ENCODE data around the gene RSPRY1.
"Not testable (repeated sequence)": the region's sequence is repeated elsewhere in the genome, so short reads cannot be mapped to it uniquely, and the experiment has no call there.

Gene RSPRY1

GRCh38 chr16:57186872-57187854 is 1.0 kb downstream of the RSPRY1 start:
- DNase-seq: peak in 1 of 2 donors; percentile 21

GRCh38 chr16:57187902-57188710 is 2.0 kb downstream of the RSPRY1 start:
- DNase-seq: not testable (repeated sequence)

GRCh38 chr16:57188711-57189002 is 2.5 kb downstream of the RSPRY1 start:
- no peak for DNase-seq

GRCh38 chr16:57189527-57189926 is 3.4 kb downstream of the RSPRY1 start:
- not testable (repeated sequence) for DNase-seq

GRCh38 chr16:57190136-57190535 is 4.0 kb downstream of the RSPRY1 start:
- no peak for DNase-seq

- no peak for DNase-seq
Measured at GRCh38 chr16:57191056-57191571, 5.0 kb downstream of the RSPRY1 start.

GRCh38 chr16:57192146-57192545 is 6.0 kb downstream of the RSPRY1 start:
- DNase-seq: no peak

GRCh38 chr16:57192720-57193486 is 6.8 kb downstream of the RSPRY1 start:
- DNase-seq: no peak

- DNase-seq: no peak
Measured at GRCh38 chr16:57194512-57194911, 8.4 kb downstream of the RSPRY1 start.

GRCh38 chr16:57196286-57196685 is 10.2 kb downstream of the RSPRY1 start:
- no peak for DNase-seq

GRCh38 chr16:57196753-57197152 is 10.6 kb downstream of the RSPRY1 start:
- DNase-seq: no peak

- DNase-seq: not testable (repeated sequence)
Measured at GRCh38 chr16:57200321-57200720, 14.2 kb downstream of the RSPRY1 start.

- not testable (repeated sequence) for DNase-seq
Measured at GRCh38 chr16:57200926-57201325, 14.8 kb downstream of the RSPRY1 start.

GRCh38 chr16:57202095-57202886 is 16.2 kb downstream of the RSPRY1 start:
- DNase-seq: no peak

GRCh38 chr16:57203451-57203850 is 17.3 kb downstream of the RSPRY1 start:
- no peak for DNase-seq

GRCh38 chr16:57204675-57205074 is 18.5 kb downstream of the RSPRY1 start:
- no peak for DNase-seq

GRCh38 chr16:57208926-57209325 is 22.8 kb downstream of the RSPRY1 start:
- no peak for DNase-seq

GRCh38 chr16:57209780-57210179 is 23.7 kb downstream of the RSPRY1 start:
- no peak for DNase-seq

- DNase-seq: no peak
Measured at GRCh38 chr16:57213462-57213861, 27.3 kb downstream of the RSPRY1 start.

- no peak for DNase-seq
Measured at GRCh38 chr16:57216968-57217367, 30.8 kb downstream of the RSPRY1 start.

- no peak for DNase-seq
Measured at GRCh38 chr16:57223057-57223456, 36.9 kb downstream of the RSPRY1 start.

Measured in CD4-positive, alpha-beta T cell treated with Interleukin-1 beta for 1 hour (primary cell).